AG09319 (cell line): ENCODE results near the gene PPIA.

ENCODE experiments used
- DNase-seq: peaks from one replicate; pipeline ENCODE4 v3.0.0-alpha.2; 2010; ENCODE audit warnings: low read depth; ENCODE audit errors: extremely low read depth
- TF ChIP-seq, protein P1 (sequence below): IDR thresholded peaks from 2 replicates; pipeline ENCODE4 v1.5.1; 2011; ENCODE audit warnings: low read depth, mild to moderate bottlenecking, inconsistent platforms, low read length, moderate library complexity

The PPIA gene

GRCh38 chr7:44765579-44766415, 30.7 kb upstream of the PPIA start:
- DNase-seq = no peak
- TF ChIP-seq, protein P1, sequence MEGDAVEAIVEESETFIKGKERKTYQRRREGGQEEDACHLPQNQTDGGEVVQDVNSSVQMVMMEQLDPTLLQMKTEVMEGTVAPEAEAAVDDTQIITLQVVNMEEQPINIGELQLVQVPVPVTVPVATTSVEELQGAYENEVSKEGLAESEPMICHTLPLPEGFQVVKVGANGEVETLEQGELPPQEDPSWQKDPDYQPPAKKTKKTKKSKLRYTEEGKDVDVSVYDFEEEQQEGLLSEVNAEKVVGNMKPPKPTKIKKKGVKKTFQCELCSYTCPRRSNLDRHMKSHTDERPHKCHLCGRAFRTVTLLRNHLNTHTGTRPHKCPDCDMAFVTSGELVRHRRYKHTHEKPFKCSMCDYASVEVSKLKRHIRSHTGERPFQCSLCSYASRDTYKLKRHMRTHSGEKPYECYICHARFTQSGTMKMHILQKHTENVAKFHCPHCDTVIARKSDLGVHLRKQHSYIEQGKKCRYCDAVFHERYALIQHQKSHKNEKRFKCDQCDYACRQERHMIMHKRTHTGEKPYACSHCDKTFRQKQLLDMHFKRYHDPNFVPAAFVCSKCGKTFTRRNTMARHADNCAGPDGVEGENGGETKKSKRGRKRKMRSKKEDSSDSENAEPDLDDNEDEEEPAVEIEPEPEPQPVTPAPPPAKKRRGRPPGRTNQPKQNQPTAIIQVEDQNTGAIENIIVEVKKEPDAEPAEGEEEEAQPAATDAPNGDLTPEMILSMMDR = no peak

GRCh38 chr7:44766416-44766801, 30.1 kb upstream of the PPIA start:
- TF ChIP-seq, protein P1 = no peak
- DNase-seq = no peak

DNA sequence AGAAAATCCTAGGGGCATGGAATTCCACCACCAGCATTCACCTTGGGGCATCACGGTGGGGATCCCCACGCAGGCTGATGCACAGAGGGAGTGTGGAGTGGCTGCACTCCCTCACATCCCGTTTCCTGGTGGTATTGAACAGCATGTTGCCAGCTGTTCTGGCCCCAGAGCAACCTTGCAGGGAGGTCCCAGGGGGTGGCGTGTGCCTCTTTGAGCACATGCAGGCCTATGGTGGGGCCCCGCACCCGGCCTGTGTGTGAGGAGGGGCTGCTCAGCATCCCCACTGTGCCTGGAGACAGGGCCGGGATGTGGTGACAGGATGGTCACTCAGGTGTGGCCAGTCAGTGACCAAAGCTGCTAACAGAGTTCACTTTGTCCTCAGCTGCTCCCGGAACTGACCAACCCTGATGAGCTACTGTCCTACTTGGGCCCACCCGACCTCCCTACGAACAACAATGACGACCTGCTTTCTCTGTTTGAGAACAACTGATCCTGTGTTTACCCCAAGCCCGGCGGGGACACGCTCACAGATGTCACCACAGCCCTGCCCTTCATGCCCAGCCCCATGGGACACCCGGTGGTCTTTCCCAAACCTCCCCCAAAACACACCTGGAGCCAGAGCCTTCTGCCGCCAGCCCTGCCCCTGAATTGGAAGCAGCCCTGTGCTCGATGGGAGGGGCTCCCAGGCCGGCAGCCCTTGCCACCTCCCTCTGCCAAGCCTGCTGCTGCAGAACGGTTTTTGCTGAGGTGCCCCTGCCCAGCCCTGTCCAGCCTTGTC, 29.2 kb upstream of the PPIA start:
- TF ChIP-seq, protein P1 = no peak
- DNase-seq = no peak

- TF ChIP-seq, protein P1 = no peak
- no peak for DNase-seq
These were observed 28.4 kb upstream of the PPIA start for GRCh38 chr7:44767912-44768627.

DNA sequence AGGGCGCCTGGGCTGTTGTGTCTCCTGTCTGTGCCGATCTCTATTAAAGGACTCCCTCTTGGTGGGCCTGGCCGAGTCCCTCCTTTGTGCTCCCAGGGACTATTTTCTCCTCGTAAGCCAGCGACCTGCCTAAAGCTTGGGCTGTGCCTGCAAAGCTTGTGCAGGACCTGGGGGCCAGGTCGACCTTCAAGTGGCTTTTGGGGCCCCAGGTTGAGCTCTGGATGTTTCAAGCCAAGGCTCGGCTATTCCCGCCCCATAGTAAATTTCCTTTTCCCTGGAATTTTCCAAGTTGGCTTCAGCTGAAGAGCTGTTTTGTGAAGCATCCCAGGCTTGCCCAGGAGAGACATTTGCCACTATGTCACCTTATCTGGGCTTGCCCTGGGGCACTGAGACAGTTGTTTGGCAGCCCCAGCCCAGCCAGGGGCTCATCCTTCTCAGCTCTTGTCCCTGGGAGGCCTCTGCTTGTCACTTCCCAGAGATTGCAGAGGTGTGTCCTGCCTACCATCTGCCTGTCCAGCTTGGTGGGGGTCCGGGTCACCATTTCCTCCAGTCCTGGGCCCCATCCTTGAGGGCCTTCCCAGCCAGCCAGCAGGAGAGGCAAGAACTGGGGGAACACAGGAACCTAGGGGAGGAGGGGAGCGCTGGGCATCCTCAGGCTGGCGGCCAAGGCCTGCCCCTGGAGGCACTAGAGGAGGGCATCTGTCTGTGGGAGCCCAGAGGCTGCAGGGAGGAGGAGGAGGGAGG, 27.7 kb upstream of the PPIA start:
- DNase-seq = no peak
- TF ChIP-seq, protein P1 = no peak

GRCh38 chr7:44769376-44769775, 27.1 kb upstream of the PPIA start:
- DNase-seq = no peak
- TF ChIP-seq, protein P1 = no peak
